Stomach (tissue), 9 donors: ENCODE results near the gene CDKN2B-AS1. TPM values are rescaled to one million over a fixed set of nuclear protein-coding genes. Genes with fewer than 3 reads are reported as not detected.

Experiments
- DNase-seq, 2 donors: peaks; one replicate each; pipeline versions ENCODE4 v3.0.0 to v3.0.0-alpha.2; 2013 to 2019
- H3K27ac ChIP-seq, 5 donors: fragments of 200-600 bp in 4 of 5; sonication (generic) in 4 of 5; one replicate each; pipeline ENCODE4 v1.5.1; 2013 to 2019; ENCODE audit warnings: mild to moderate bottlenecking in 1 of 5, moderate library complexity in 1 of 5
- H3K27me3 ChIP-seq, 3 donors: fragments of 200-600 bp; sonication (generic); one replicate each; pipeline ENCODE4 v1.5.1; 2017 to 2019; ENCODE audit warnings: mixed run types in 1 of 3
- H3K36me3 ChIP-seq, 4 donors: fragments of 200-600 bp; sonication (generic); 1 replicate in 3 of 4; 2 replicates in 1 of 4; pipeline ENCODE4 v1.5.1; 2016 to 2019
- H3K4me1 ChIP-seq, 4 donors: fragments of 200-600 bp; sonication (generic); one replicate each; pipeline ENCODE4 v1.5.1; 2016 to 2019
- H3K4me3 ChIP-seq, 4 donors: fragments of 200-600 bp; sonication (generic) in 3 of 4; one replicate each; pipeline ENCODE4 v1.5.1; 2016 to 2019; ENCODE audit warnings: mild to moderate bottlenecking in 1 of 4
- H3K9me3 ChIP-seq, 4 donors: fragments of 200-600 bp; sonication (generic); one replicate each; pipeline ENCODE4 v1.5.1; 2016 to 2019
- EP300 ChIP-seq: sonication (generic); formaldehyde crosslinking; IDR thresholded peaks from one replicate; pipeline ENCODE4 v1.6.1; 2017; ENCODE audit warnings: antibody characterized with exemption
- POLR2A ChIP-seq, 4 donors: fragments of 450-650 bp; IDR thresholded peaks; one replicate each; pipeline ENCODE4 v1.6.1; 2016; ENCODE audit warnings: antibody characterized with exemption in 4 of 4, control low read depth in 2 of 4, mild to moderate bottlenecking in 1 of 4, moderate library complexity in 1 of 4
- POLR2AphosphoS5 ChIP-seq, 3 donors: sonication (generic); formaldehyde crosslinking; IDR thresholded peaks; one replicate each; pipeline ENCODE4 v1.6.1; 2016; ENCODE audit warnings: antibody characterized with exemption in 3 of 3
- WGBS, 5 donors: extraction: QIAGEN DNeasy Blood & Tissue Kit in 3 of 5; methylation state at CpG; one replicate each; pipeline versions ENCODE4 v1.1.5 to v1.1.7; 2013 to 2018; 5-methylcytosine and 5-hydroxymethylcytosine counted together
- intact Hi-C: fragments of 100-400 bp; cut with DNase I; formaldehyde crosslinking; loops from one replicate; pipeline ENCODE4 v1.15.1; 2023; ENCODE audit warnings: low total_unique reads
- polyA plus RNA-seq, 3 donors: library from polyadenylated mRNA; stranded (reverse); fragments of 200-250 nt; gene quantifications; one replicate each; pipeline ENCODE4 v1.2.3, GENCODE V29; 2013
- total RNA-seq, 5 donors: library from RNA; depleted of rRNA; stranded (reverse); fragments of >200 nt; gene quantifications; one replicate each; pipeline versions ENCODE4 v1.1.0 to v1.2.3, GENCODE V29; 2014 to 2016
- TF ChIP-seq, protein P1 (sequence below), 7 experiments: fragments of 450-650 bp in 4 of 7; fragments of 200-600 bp in 3 of 7; sonication (generic) in 3 of 7; IDR thresholded peaks; one replicate each; pipeline ENCODE4 v1.5.1; 2016 to 2019; ENCODE audit warnings: antibody characterized with exemption in 7 of 7, control low read depth in 2 of 7, mild to moderate bottlenecking in 1 of 7
- donor health status: healthy with polysubstance abuse.
- donor health status: Bipolar disorder and iron deficiency.
- donor health status: healthy.

CDKN2B-AS1 gene
- total and polyA plus RNA-seq, 8 donors, result 0.48 to 1.6 (median 1.1) TPM; not detected in 3

DNA sequence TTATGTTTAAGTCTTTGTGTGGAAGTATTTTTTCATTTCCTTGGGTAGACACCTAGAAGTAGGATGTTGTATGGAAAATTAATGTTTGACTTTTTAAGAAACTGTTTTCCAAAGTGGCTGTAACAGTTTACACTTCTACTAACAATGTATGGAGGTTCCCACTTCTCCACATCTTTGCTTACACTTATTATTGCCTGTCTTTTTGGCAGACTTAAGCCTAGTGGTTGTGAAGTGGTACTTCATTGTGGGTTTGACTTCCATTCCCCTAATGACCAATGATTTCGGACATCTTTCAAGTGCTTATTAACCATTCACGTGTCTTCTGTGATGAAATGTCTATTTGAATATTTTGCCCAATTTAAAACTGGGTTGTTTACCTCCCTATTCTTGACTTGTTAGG is 106.0 kb downstream of the CDKN2B-AS1 start:
- WGBS, 5 donors, result 78 to 91% (median 88%) methylated on average over 2 of the region's 2 CpGs
- no peak for DNase-seq
- intact Hi-C loops, result no loop called here
- Histone ChIP-seq H3K36me3 (no peaks in the 10 kb centered on the region), H3K4me1 (peaks cover 0 to 39% (median 14%) of the 10 kb centered on the region in 4 donors), H3K27me3 (no peaks in the 10 kb centered on the region), H3K27ac (no peak overlapping the region), H3K4me3 (no peak overlapping the region), H3K9me3 (no peaks in the 10 kb centered on the region)
- TF ChIP-seq POLR2AphosphoS5 (IDR thresholded peaks at IDR 0.05) (no peak), POLR2A (IDR thresholded peaks at IDR 0.05) (no peak), EP300 (no peak)
- TF ChIP-seq, protein P1, sequence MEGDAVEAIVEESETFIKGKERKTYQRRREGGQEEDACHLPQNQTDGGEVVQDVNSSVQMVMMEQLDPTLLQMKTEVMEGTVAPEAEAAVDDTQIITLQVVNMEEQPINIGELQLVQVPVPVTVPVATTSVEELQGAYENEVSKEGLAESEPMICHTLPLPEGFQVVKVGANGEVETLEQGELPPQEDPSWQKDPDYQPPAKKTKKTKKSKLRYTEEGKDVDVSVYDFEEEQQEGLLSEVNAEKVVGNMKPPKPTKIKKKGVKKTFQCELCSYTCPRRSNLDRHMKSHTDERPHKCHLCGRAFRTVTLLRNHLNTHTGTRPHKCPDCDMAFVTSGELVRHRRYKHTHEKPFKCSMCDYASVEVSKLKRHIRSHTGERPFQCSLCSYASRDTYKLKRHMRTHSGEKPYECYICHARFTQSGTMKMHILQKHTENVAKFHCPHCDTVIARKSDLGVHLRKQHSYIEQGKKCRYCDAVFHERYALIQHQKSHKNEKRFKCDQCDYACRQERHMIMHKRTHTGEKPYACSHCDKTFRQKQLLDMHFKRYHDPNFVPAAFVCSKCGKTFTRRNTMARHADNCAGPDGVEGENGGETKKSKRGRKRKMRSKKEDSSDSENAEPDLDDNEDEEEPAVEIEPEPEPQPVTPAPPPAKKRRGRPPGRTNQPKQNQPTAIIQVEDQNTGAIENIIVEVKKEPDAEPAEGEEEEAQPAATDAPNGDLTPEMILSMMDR (IDR thresholded peaks at IDR 0.05), result no peak

DNA sequence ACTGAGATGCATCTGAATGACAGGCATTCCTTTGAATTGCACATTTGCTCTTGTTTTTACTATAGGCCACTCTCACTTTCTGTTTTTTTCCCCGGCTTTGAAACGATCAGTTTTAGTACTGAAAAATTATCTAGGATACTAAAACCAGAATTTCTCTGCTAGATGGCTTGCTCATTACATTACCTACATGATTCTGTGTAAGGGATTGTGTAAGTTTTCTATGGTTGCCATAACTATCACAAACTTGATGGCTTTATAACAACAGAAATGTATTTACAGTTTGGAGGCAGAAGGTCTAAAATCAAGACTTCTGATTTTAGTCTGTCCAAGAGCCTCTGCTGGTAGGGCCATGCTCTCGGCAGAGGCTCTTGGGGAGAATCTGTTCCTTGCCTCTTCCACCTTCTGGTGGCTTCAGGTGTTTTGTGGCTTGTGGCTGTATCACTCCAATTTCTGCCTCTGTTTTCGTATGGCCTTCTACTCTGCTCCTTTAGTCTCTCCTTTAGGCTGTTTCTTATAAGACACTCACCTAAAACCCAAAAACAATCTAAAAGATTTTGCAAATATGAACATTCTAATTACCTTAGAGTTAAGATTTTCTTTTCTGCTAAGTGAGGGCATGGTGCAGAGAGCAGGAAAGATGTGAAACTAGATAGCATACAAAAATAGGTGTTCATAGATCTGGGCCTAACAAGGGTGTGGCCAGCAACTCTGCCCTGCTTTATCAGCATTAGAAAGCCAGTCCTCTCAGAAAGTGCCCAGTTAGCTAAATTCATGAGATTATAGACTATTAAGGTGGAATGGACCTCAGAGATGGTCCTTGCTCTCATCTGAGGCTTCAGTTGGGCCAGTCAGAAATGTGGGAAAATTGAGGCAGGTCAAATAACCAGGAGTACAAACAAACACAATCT is 107.8 kb downstream of the CDKN2B-AS1 start:
- H3K27ac ChIP-seq, result peak overlapping the region; percentile 21 to 76 (median 52)
- 82 to 89% (median 83%) methylated on average over 4 of the region's 4 CpGs for WGBS, 5 donors

DNA sequence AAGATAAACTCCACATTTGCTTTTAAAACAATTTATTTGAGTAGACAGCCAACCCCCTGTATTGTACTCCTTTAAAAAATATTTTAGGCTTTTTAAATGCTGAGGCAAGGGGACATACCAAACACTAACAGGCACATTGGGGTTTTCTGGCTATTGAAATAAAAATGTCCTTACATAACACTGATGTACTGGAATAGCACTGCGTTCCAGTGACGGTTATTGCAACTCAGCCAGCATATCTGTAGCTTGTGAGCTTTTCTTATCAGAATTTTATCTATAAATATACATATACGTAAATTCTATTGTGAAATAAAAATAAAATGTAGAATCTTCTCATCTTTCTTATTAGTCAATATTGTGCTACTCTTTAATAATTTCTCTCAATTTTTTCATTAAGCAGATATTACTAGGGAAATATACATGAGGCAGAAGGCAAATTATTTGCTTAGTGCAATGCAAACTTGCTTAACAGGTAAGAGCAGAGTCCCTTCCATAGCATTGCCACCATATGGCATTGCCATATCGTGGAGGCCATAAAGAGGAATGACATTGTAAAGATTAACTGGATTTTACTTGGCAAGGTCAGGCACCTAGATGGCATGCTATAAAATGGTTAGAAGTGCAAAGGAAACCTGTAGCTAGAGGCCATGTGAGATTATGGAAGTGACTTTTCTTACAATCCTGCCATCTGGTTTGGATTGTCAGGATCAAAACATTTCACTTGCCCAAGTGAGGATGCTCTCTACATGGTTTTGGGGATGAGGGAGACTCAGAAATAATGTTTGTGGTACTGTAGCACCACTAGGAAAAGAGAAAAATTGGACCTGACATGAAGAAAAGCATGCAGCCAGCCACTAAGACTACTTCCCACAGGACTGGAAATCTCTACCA is 109.3 kb downstream of the CDKN2B-AS1 start:
- H3K9me3 ChIP-seq, result no peaks in the 10 kb centered on the region
- intact Hi-C loops, result no loop called here
- H3K27me3 ChIP-seq, result no peaks in the 10 kb centered on the region
- H3K27ac ChIP-seq, result peak overlapping the region; percentile 24 to 68 (median 52)
- 35 to 56% (median 43%) methylated on average over 4 of the region's 4 CpGs for WGBS, 5 donors
- H3K36me3 ChIP-seq, result no peaks in the 10 kb centered on the region
- peaks cover 0 to 18% (median 11%) of the 10 kb centered on the region in 4 donors for H3K4me1 ChIP-seq
- peak in 1 of 2 donors; percentile 57 for DNase-seq
- no peak overlapping the region for H3K4me3 ChIP-seq
- TF ChIP-seq EP300, result no peak

More for the DNA sequence above, 107.8 kb downstream of the CDKN2B-AS1 start:
- H3K4me1 ChIP-seq, result peaks cover 0 to 33% (median 13%) of the 10 kb centered on the region in 4 donors
- no peak for TF ChIP-seq POLR2A (IDR thresholded peaks at IDR 0.05)
- TF ChIP-seq, protein P1 (IDR thresholded peaks at IDR 0.05), result no peak
- TF ChIP-seq EP300, result no peak
- no peak for TF ChIP-seq POLR2AphosphoS5 (IDR thresholded peaks at IDR 0.05)
- intact Hi-C loops, result no loop called here
- H3K27me3 ChIP-seq, result no peaks in the 10 kb centered on the region
- H3K4me3 ChIP-seq, result no peak overlapping the region
- H3K36me3 ChIP-seq, result no peaks in the 10 kb centered on the region
- H3K9me3 ChIP-seq, result no peaks in the 10 kb centered on the region
- DNase-seq, result peak in 1 of 2 donors; percentile 26

DNA sequence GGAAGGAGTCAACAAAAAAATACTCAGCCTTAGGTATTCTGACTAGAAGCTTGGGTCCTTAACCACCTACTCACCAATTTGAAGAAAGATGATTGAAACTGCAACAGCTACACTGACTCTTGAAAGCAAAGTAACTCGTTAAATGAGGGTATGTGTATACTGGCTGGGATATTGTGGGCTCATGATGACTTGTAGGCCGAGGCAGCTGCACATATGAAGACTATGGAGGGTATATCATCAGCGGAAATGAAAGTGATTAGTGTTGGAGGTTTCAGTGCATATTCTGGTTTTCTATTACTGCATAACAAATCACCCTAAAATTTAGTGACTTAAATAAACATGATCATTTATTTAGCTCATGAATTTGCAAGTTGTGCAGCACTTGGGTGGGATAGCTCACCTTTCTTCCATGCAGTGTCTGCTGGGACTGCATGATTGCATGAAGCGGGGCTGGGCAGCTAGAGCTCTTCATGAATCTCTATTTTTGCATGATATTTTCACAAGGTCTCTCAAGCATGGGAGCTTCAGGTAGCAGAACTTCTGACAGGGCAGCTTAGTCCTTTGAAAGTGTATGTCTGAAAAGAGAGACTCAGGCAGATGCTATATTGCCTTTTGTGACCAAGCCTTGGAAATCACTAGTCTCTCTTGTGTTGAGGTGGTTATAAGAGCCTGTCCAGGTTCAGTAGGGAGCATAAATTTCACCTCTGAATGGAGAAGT is 110.6 kb downstream of the CDKN2B-AS1 start:
- intact Hi-C loops, result no loop called here
- no peak for TF ChIP-seq POLR2A (IDR thresholded peaks at IDR 0.05)
- TF ChIP-seq, protein P1 (IDR thresholded peaks at IDR 0.05), result no peak
- TF ChIP-seq EP300, result no peak
- TF ChIP-seq POLR2AphosphoS5 (IDR thresholded peaks at IDR 0.05), result no peak
- DNase-seq, result no peak
- Histone ChIP-seq H3K4me3 (no peak overlapping the region), H3K9me3 (no peaks in the 10 kb centered on the region), H3K4me1 (peaks cover 0 to 18% (median 11%) of the 10 kb centered on the region in 4 donors), H3K36me3 (no peaks in the 10 kb centered on the region), H3K27me3 (no peaks in the 10 kb centered on the region), H3K27ac (no peak overlapping the region)
- WGBS, 5 donors, result 82 to 91% (median 89%) methylated on average over 4 of the region's 4 CpGs
